Measurements from ENCODE around the gene GUCD1. TPM values are rescaled to one million over a fixed set of nuclear protein-coding genes. Genes with fewer than 3 reads are reported as not detected.

The GUCD1 gene
- total RNA-seq, 1 donor = 146 TPM

- peaks cover 4% of the 10 kb centered on the region for H3K27me3 ChIP-seq (ENCODE audit: insufficient read depth, low read length)
- no peak overlapping the region for H3K27ac ChIP-seq (ENCODE audit: low read depth, low read length)
- H3K36me3 ChIP-seq (ENCODE audit: insufficient read depth, low read length) = no peaks in the 10 kb centered on the region
- no peak overlapping the region for H3K4me2 ChIP-seq (ENCODE audit: insufficient read depth, low read length)
- peak; percentile 56 for DNase-seq (ENCODE audit: insufficient read length, low spot score, missing footprints)
- no peak overlapping the region for H2AFZ ChIP-seq (ENCODE audit: low read length)
- no peak overlapping the region for H3K4me3 ChIP-seq (ENCODE audit: insufficient read depth, low read length)
- peaks cover 3% of the 10 kb centered on the region for H3K4me1 ChIP-seq (ENCODE audit: insufficient read depth, low read length)
- H4K20me1 ChIP-seq (ENCODE audit: insufficient read depth, low read length) = no peaks in the 10 kb centered on the region
- no peaks in the 10 kb centered on the region for H3K9me3 ChIP-seq (ENCODE audit: low read depth, low read length)
- no peaks in the 10 kb centered on the region for H3K79me2 ChIP-seq (ENCODE audit: insufficient read depth, low read length)
- TF ChIP-seq CTCF (IDR thresholded peaks at IDR 0.05; ENCODE audit: extremely low read depth, low read depth, low read length) = no peak
These were observed 49.8 kb downstream of the GUCD1 start for GRCh38 chr22:24504956-24505736.

GRCh38 chr22:24504540-24504939, 50.4 kb downstream of the GUCD1 start:
- Histone ChIP-seq H3K79me2 (ENCODE audit: insufficient read depth, low read length) (no peaks in the 10 kb centered on the region), H3K4me1 (ENCODE audit: insufficient read depth, low read length) (peaks cover 3% of the 10 kb centered on the region), H2AFZ (ENCODE audit: low read length) (no peak overlapping the region), H3K27ac (ENCODE audit: low read depth, low read length) (no peak overlapping the region), H3K36me3 (ENCODE audit: insufficient read depth, low read length) (no peaks in the 10 kb centered on the region), H3K4me3 (ENCODE audit: insufficient read depth, low read length) (no peak overlapping the region), H3K9me3 (ENCODE audit: low read depth, low read length) (no peaks in the 10 kb centered on the region), H4K20me1 (ENCODE audit: insufficient read depth, low read length) (no peaks in the 10 kb centered on the region), H3K4me2 (ENCODE audit: insufficient read depth, low read length) (no peak overlapping the region), H3K27me3 (ENCODE audit: insufficient read depth, low read length) (peaks cover 5% of the 10 kb centered on the region)
- DNase-seq (ENCODE audit: insufficient read length, low spot score, missing footprints) = no peak
- TF ChIP-seq CTCF (IDR thresholded peaks at IDR 0.05; ENCODE audit: extremely low read depth, low read depth, low read length) = no peak

- H3K27me3 ChIP-seq (ENCODE audit: insufficient read depth, low read length) = peaks cover 7% of the 10 kb centered on the region
- H3K9me3 ChIP-seq (ENCODE audit: low read depth, low read length) = no peaks in the 10 kb centered on the region
- H4K20me1 ChIP-seq (ENCODE audit: insufficient read depth, low read length) = no peaks in the 10 kb centered on the region
- DNase-seq (ENCODE audit: insufficient read length, low spot score, missing footprints) = peak; percentile 54
- no peak overlapping the region for H3K27ac ChIP-seq (ENCODE audit: low read depth, low read length)
- no peaks in the 10 kb centered on the region for H3K79me2 ChIP-seq (ENCODE audit: insufficient read depth, low read length)
- H3K4me3 ChIP-seq (ENCODE audit: insufficient read depth, low read length) = no peak overlapping the region
- H2AFZ ChIP-seq (ENCODE audit: low read length) = no peak overlapping the region
- H3K4me1 ChIP-seq (ENCODE audit: insufficient read depth, low read length) = peaks cover 3% of the 10 kb centered on the region
- no peaks in the 10 kb centered on the region for H3K36me3 ChIP-seq (ENCODE audit: insufficient read depth, low read length)
- H3K4me2 ChIP-seq (ENCODE audit: insufficient read depth, low read length) = no peak overlapping the region
- TF ChIP-seq CTCF (IDR thresholded peaks at IDR 0.05; ENCODE audit: extremely low read depth, low read depth, low read length) = no peak
These were observed 51.0 kb downstream of the GUCD1 start for GRCh38 chr22:24503843-24504338.

GRCh38 chr22:24503137-24503842, 51.6 kb downstream of the GUCD1 start:
- no peak overlapping the region for H3K27ac ChIP-seq (ENCODE audit: low read depth, low read length)
- peaks cover 13% of the 10 kb centered on the region for H3K27me3 ChIP-seq (ENCODE audit: insufficient read depth, low read length)
- H3K4me1 ChIP-seq (ENCODE audit: insufficient read depth, low read length) = peaks cover 3% of the 10 kb centered on the region
- no peak overlapping the region for H2AFZ ChIP-seq (ENCODE audit: low read length)
- H4K20me1 ChIP-seq (ENCODE audit: insufficient read depth, low read length) = no peaks in the 10 kb centered on the region
- no peak overlapping the region for H3K4me2 ChIP-seq (ENCODE audit: insufficient read depth, low read length)
- TF ChIP-seq CTCF (IDR thresholded peaks at IDR 0.05; ENCODE audit: extremely low read depth, low read depth, low read length) = peak; percentile 77
- DNase-seq (ENCODE audit: insufficient read length, low spot score, missing footprints) = peak; percentile 95
- no peaks in the 10 kb centered on the region for H3K36me3 ChIP-seq (ENCODE audit: insufficient read depth, low read length)
- H3K9me3 ChIP-seq (ENCODE audit: low read depth, low read length) = no peaks in the 10 kb centered on the region
- no peak overlapping the region for H3K4me3 ChIP-seq (ENCODE audit: insufficient read depth, low read length)
- no peaks in the 10 kb centered on the region for H3K79me2 ChIP-seq (ENCODE audit: insufficient read depth, low read length)

Data from osteoblast (primary cell).